Smooth muscle cell (in vitro differentiated cells): ENCODE measurements around the gene CHM. TPM values are rescaled to one million over a fixed set of nuclear protein-coding genes. Genes with fewer than 3 reads are reported as not detected.
"Not testable (repeated sequence)": the region's sequence is repeated elsewhere in the genome, so short reads cannot be mapped to it uniquely, and the experiment has no call there.

Experiments
- DNase-seq: peaks from one replicate; lab custom pipeline; 2025; ENCODE audit not compliant: unreplicated experiment; lab: John Stamatoyannopoulos, UW
- H2AFZ ChIP-seq: fragments of 200-600 bp; sonication (generic); 2 replicates; pipeline ENCODE4 v1.6.0; 2016; ENCODE audit warnings: antibody characterized with exemption, low read depth, mild to moderate bottlenecking
- H3F3A ChIP-seq: fragments of 200-600 bp; sonication (generic); 2 replicates; pipeline ENCODE4 v1.6.0; 2017; ENCODE audit warnings: antibody characterized with exemption, low read depth
- H3K27ac ChIP-seq: fragments of 200-600 bp; sonication (generic); 2 replicates; pipeline ENCODE4 v1.5.1; 2016; ENCODE audit warnings: low read depth, mild to moderate bottlenecking
- H3K27me3 ChIP-seq: fragments of 200-600 bp; sonication (generic); 2 replicates; pipeline ENCODE4 v1.6.1; 2016; ENCODE audit warnings: low read depth, mild to moderate bottlenecking
- H3K36me3 ChIP-seq: fragments of 200-600 bp; sonication (generic); 2 replicates; pipeline ENCODE4 v1.5.1; 2016; ENCODE audit warnings: low read depth
- H3K4me1 ChIP-seq: fragments of 200-600 bp; sonication (generic); 2 replicates; pipeline ENCODE4 v1.5.1; 2016; ENCODE audit warnings: low read depth
- H3K4me2 ChIP-seq: fragments of 200-600 bp; sonication (generic); 2 replicates; pipeline ENCODE4 v1.6.0; 2016; ENCODE audit warnings: mild to moderate bottlenecking
- H3K4me3 ChIP-seq: fragments of 200-600 bp; sonication (generic); 2 replicates; pipeline ENCODE4 v1.5.1; 2016; ENCODE audit warnings: mild to moderate bottlenecking
- H3K79me2 ChIP-seq: fragments of 200-600 bp; sonication (generic); 2 replicates; pipeline ENCODE4 v1.6.0; 2016; ENCODE audit warnings: low read depth, mild to moderate bottlenecking
- H3K9ac ChIP-seq: fragments of 200-600 bp; sonication (generic); 2 replicates; pipeline ENCODE4 v1.6.0; 2016; ENCODE audit warnings: low read depth
- H3K9me3 ChIP-seq: fragments of 200-600 bp; sonication (generic); replicated peaks from 2 replicates; pipeline ENCODE4 v1.5.1; 2016; ENCODE audit warnings: low read depth
- H4K20me1 ChIP-seq: fragments of 200-600 bp; sonication (generic); 2 replicates; pipeline ENCODE4 v1.6.0; 2016; ENCODE audit warnings: low read depth
- WGBS: methylation state at CpG from one replicate; pipeline ENCODE4 v1.1.7; 2016; ENCODE audit warnings: low lambda C conversion rate; 5-methylcytosine and 5-hydroxymethylcytosine counted together
- polyA plus RNA-seq: library from polyadenylated mRNA; unstranded; fragments of >200 nt; fragmentation: Nextera tagmentation; extraction: Ambion mirVana; gene quantifications from 2 replicates; pipeline ENCODE4 v1.2.1, GENCODE V29; 2016
- total RNA-seq: library from RNA; depleted of rRNA; stranded (reverse); fragments of >200 nt; gene quantifications from 2 replicates; pipeline ENCODE4 v1.2.3, GENCODE V29; 2014
- TF ChIP-seq, protein P1 (sequence below): fragments of 200-600 bp; sonication (generic); IDR thresholded peaks from 2 replicates; pipeline ENCODE4 v1.5.1; 2017; ENCODE audit warnings: borderline replicate concordance, mild to moderate bottlenecking, antibody characterized with exemption; ENCODE audit not compliant: insufficient read depth, poor library complexity, severe bottlenecking

Gene CHM
- total and polyA plus RNA-seq, 2 experiments from 2014 or later, result 9.5 to 28.6 TPM

- Histone ChIP-seq H4K20me1 (peaks cover 8% of the 10 kb centered on the region), H3K79me2 (no peaks in the 10 kb centered on the region), H3K4me1 (no peaks in the 10 kb centered on the region), H3K36me3 (peaks cover 3% of the 10 kb centered on the region), H2AFZ (no peak overlapping the region), H3K9me3 (no peaks in the 10 kb centered on the region), H3K27me3 (no peaks in the 10 kb centered on the region), H3K4me2 (no peak overlapping the region), H3K9ac (no peak overlapping the region), H3K27ac (no peak overlapping the region), H3F3A (no peaks in the 10 kb centered on the region), H3K4me3 (no peak overlapping the region)
- DNase-seq, result no peak
- WGBS, result 78% methylated on average over 4 of the region's 4 CpGs
- TF ChIP-seq, protein P1, sequence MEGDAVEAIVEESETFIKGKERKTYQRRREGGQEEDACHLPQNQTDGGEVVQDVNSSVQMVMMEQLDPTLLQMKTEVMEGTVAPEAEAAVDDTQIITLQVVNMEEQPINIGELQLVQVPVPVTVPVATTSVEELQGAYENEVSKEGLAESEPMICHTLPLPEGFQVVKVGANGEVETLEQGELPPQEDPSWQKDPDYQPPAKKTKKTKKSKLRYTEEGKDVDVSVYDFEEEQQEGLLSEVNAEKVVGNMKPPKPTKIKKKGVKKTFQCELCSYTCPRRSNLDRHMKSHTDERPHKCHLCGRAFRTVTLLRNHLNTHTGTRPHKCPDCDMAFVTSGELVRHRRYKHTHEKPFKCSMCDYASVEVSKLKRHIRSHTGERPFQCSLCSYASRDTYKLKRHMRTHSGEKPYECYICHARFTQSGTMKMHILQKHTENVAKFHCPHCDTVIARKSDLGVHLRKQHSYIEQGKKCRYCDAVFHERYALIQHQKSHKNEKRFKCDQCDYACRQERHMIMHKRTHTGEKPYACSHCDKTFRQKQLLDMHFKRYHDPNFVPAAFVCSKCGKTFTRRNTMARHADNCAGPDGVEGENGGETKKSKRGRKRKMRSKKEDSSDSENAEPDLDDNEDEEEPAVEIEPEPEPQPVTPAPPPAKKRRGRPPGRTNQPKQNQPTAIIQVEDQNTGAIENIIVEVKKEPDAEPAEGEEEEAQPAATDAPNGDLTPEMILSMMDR, result no peak
Observed at GRCh38 chrX:86016139-86016538, 31.2 kb downstream of the CHM start.

DNA sequence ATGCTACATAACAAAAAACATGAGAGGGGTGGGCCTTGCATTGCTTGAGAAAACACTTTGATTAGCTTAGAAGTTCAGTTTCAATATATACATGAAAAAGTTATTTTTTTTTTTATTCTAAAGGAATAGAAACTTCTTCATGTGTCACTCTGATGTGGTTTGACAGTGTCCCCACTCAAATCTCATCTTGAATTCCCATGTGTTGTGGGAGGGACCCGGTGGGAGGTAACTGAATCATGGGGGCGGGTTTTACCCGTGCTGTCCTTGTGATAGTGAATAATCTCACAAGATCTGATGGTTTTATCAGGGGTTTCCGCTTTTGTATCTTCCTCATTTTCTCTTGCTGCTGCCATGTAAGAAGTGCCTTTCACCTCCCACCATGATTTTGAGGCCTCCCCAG lies 32.4 kb downstream of the CHM start:
- H3K9me3 ChIP-seq, H3K4me3 ChIP-seq, H3F3A ChIP-seq, H3K4me1 ChIP-seq, H3K36me3 ChIP-seq, H4K20me1 ChIP-seq, H3K27me3 ChIP-seq, DNase-seq, H3K27ac ChIP-seq, H2AFZ ChIP-seq, H3K9ac ChIP-seq, H3K79me2 ChIP-seq, H3K4me2 ChIP-seq: not testable (repeated sequence)
- 62% methylated on average over 4 of the region's 4 CpGs for WGBS

GRCh38 chrX:86014421-86014820 lies 32.9 kb downstream of the CHM start:
- 75% methylated on average over 5 of the region's 5 CpGs for WGBS
- H3K27me3 ChIP-seq, result no peaks in the 10 kb centered on the region
- TF ChIP-seq, protein P1, result no peak

DNA sequence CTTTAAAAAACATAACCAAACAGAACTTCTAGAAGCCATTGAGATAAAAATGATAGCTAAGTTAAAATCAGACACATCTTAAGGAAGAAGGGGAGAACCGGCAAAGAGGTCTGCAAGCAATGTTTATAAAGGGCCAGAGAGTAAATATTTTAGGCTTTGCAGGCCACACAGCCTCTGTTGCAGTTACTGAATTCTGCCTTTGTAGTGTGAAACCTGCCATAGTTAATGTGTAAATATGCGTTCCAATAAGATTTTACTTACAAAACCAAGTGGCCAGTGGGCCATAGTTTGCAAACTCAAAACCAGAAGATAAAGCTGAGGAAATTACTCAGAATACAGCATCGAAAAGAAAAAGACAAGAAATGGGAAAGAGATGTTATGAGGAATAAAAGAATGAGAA lies 33.6 kb downstream of the CHM start:
- Histone ChIP-seq H3K27ac (no peak overlapping the region), H3K4me2 (no peak overlapping the region), H3K36me3 (peaks cover 3% of the 10 kb centered on the region), H4K20me1 (peaks cover 3% of the 10 kb centered on the region), H3F3A (no peaks in the 10 kb centered on the region), H3K9ac (no peak overlapping the region), H3K9me3 (no peaks in the 10 kb centered on the region), H3K4me3 (no peak overlapping the region), H3K27me3 (no peaks in the 10 kb centered on the region), H3K4me1 (no peaks in the 10 kb centered on the region), H2AFZ (no peak overlapping the region), H3K79me2 (peaks cover 2% of the 10 kb centered on the region)
- no peak for DNase-seq
- 67% methylated on average over 3 of the region's 3 CpGs for WGBS
- TF ChIP-seq, protein P1, result no peak

More at GRCh38 chrX:86014421-86014820, 32.9 kb downstream of the CHM start:
- no peak for DNase-seq
- H3K36me3 ChIP-seq, result peaks cover 3% of the 10 kb centered on the region
- H2AFZ ChIP-seq, result no peak overlapping the region
- no peak overlapping the region for H3K9ac ChIP-seq
- H4K20me1 ChIP-seq, result peaks cover 8% of the 10 kb centered on the region
- H3K4me2 ChIP-seq, result no peak overlapping the region
- no peaks in the 10 kb centered on the region for H3K9me3 ChIP-seq
- H3K27ac ChIP-seq, result no peak overlapping the region
- H3K4me1 ChIP-seq, result no peaks in the 10 kb centered on the region
- no peak overlapping the region for H3K4me3 ChIP-seq
- H3F3A ChIP-seq, result no peaks in the 10 kb centered on the region
- peaks cover 2% of the 10 kb centered on the region for H3K79me2 ChIP-seq
